GM19452 (cell line): Measurements from ENCODE around the gene TNXB.
"Not testable (repeated sequence)": the region's sequence is repeated elsewhere in the genome, so short reads cannot be mapped to it uniquely, and the experiment has no call there.

Experiments
- ATAC-seq: cut with Tn5 transposase; IDR thresholded peaks from one replicate; pipeline ENCODE4 v1.9.1; 2021; ENCODE audit not compliant: unreplicated experiment

TNXB gene

GRCh38 chr6:32112431-32112980 is 3.4 kb upstream of the TNXB start:
- ATAC-seq = no peak

GRCh38 chr6:32111424-32112066 is 2.4 kb upstream of the TNXB start:
- ATAC-seq = no peak

GRCh38 chr6:32110632-32111031 is 1.5 kb upstream of the TNXB start:
- ATAC-seq = no peak

DNA sequence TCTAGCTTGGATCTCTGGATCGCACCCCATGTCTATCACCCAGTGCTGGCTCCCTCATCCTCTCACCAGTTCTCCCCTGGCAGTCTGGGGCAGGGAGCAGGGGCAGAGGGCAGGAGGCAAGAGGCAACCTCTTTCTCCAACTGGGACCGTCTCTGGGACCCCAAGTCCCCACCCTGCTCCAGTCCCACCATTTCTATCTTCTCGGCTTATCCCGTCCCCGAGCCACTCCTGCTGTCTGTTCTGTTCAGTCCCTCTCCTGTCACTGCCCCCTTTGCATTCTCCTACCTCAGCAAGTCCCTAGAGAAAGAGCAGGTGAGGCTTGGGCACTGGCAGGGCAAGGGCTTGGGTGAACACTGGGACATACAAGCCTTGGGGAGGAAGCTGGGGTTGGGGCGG is 625 bp upstream of the TNXB start:
- no peak for ATAC-seq

DNA sequence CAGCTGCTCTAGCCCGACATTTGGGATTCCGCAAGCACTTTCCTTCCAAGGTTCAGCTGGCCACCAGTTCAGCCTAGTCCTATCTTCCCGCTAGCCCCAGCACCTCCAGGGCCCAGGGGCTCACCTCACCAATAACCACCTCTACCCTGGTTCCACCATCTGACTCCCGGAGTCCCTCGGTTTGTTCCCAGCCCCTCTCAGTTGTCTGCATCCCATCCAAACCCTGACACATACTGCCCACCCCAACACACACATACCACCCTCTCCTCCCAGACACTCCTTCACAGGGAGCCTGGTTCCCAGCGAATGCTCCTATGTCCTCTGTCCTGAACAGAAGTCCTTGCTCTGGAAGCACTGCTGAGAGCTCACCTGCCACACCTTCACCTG is 418 bp downstream of the TNXB start:
- ATAC-seq = no peak

- no peak for ATAC-seq
Observed at GRCh38 chr6:32108094-32108627, 977 bp downstream of the TNXB start.

DNA sequence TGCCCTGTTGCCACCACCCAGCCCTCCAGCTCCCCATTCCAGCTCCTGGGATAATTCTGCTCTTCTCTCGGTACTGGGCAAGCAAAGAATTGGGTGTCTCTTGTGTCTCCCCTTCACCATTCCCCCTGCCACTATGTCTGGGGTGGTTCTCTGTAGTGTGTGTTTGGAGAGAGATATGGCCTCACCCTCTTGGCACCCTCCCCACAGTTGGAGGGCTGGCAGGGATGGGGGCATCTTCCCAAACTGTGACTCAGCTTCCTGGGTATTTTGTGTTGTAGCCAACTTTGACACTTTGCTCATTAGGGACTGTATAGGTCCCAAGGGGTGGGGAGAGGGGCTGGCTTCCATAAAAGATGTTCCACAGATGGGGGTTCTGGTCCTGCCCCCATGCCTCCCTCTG is 1.7 kb downstream of the TNXB start:
- no peak for ATAC-seq

DNA sequence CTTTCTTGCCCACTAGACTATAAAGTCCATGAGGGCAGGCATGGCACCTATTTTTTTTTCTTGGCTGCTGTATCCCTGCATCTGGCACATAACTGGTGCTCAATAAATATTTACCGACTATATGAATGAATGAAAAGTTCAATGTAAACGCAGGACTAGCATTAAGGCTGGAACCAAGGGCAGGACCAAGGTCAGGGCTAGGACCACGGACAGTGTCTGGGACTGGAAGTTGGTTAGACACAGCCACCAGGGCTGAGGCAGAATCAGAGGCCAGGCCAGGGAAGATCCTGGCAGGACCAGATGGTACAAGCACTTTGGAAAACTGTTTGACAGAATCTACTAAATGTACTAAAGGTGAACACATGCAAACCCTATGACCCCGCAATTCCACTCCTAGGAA is 3.7 kb downstream of the TNXB start:
- ATAC-seq = no peak

GRCh38 chr6:32102255-32102654 is 6.9 kb downstream of the TNXB start:
- no peak for ATAC-seq

- not testable (repeated sequence) for ATAC-seq
Observed at GRCh38 chr6:32100251-32100650, 8.9 kb downstream of the TNXB start.

DNA sequence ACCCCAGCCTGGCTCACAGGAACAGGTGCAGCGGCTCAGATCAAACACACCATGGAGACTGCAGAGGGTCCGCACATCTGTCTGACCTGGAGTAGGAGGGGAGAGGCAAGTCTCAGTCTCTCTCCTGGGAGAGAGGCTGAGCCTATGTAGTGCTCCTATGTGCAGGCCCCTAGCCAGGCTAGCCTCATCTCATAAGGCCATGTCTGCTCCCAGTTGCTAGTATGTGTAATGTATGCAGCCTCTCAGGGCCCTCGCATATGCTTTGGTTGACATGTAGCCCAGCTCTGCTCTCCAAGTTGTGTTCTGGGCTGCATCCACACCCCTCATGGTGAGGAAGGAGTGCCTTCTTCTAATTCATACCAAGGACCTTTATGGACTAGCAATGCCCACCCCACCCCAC is 11.8 kb downstream of the TNXB start:
- ATAC-seq = no peak

DNA sequence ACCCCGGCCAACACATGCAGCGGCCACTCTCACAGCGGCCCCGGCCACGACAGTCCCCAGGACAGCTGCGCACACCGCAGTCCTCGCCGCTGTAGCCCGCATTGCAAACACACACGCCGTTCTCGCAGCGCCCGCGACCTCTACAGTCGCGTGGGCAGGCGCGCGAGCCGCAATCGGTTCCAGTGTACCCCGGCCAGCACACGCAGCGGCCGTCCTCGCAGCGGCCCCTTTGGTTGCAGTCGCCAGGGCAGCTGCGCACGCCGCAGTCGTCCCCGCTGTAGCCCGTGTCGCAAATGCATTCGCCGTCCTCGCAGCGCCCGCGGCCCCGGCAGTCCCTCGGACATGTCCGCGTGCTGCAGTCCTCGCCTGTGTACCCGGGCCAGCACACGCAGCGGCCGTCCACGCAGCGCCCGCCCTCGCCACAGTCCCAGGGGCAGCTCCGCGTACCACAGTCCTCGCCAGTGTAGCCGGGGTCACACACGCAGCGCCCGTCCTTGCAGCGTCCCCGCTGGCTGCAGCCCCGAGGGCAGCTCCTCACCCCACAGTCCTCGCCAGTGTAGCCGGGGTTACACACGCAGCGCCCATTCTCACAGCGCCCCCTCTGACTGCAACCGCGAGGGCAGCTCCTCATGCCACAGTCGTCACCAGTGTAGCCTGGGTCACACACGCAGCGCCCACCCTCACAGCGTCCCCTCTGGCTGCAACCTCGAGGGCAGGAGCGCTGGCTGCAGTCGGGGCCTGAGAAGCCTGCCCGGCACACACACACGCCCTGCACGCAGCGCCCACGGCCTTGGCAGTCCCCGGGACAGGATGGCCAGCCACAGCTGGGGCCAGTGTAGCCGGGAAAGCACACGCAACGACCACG is 12.5 kb downstream of the TNXB start:
- ATAC-seq = no peak

DNA sequence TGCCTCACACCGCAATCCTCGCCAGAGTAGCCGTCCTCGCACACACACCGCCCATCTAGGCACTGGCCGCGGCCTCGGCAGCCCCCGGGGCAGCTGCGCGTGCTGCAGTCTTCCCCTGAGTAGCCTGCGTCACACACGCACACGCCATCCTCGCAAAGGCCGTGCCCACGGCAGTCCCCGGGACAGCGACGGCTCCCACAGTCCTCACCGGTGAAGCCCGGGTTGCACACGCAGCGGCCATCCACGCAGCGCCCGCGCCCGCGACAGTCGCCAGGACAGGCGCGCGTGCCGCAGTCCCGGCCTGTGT is 13.1 kb downstream of the TNXB start:
- no peak for ATAC-seq

GRCh38 chr6:32095338-32096086 is 13.6 kb downstream of the TNXB start:
- no peak for ATAC-seq

DNA sequence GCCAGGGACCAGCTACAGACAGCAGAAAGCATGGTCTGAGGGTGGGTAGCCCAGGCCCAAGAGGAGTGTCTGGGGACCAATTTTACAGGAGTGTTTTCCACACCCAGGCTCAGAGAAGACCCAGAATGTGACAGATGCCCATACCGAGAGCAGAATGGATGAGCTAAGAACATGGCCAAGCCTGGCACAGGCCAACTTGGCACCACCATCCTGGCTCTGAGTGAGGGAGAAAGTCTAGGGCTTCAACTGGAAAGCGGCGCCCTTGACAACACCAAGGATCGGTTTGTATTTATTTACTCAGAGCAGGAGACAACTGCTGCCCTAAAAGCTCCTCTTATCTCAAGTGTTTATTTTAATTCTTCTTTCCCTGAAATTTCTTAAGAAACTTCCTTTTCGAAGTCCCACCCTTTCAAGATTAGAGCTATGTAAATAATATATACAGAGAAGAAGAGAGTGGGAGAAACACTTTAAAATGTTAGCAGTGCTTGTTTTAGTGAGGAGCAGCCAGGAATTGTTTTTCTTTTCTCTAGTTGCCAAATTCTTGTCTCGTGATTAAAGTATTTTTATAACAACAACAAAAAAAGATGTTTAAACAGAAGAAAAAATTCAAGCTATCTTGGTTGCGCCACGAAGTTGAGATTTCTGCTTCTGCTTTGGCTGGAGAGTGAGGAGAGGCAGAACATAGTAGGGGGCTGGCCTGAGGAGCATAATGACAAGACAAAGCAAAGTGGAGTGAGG is 16.2 kb downstream of the TNXB start:
- no peak for ATAC-seq

DNA sequence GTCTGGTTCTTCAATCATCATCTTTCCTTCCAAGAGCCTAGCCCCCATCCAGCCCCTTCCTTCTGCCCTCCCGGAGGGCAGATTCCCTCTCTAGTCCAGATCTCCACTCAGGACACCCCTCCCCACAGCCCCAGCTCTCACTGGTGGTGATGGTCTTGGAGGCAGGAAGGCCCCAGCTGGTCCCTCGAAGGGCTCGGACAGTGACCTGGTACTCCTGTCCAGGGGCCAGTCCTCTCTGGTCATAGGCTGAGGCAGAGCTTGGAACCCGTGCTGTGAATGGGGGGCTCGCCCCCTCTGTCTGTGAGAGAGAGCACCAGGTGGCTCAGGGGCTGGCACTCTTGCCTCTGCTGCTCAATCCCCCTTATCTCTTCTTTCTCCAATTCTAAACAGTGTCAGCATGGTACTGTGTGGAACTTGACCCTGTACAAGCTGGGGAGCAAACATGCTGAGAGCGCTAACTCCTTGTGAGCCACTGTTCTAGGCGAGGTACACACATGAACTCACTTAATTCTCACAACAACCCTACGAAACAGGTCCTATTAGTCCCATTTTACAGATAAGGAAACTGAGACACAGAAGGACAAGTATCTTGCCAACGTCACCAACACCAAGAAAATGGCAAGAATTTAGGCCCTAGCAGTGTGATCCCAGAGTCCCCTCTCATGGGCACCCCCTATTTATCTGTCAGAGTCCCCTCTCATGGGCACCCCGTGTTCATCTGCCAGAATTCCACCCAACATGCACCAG is 19.9 kb downstream of the TNXB start:
- ATAC-seq = no peak

- no peak for ATAC-seq
Observed at GRCh38 chr6:32088487-32089049, 20.6 kb downstream of the TNXB start.

GRCh38 chr6:32087574-32088486 is 21.3 kb downstream of the TNXB start:
- ATAC-seq = no peak
